ENCODE results near the gene HLA-DRA. TPM values are rescaled to one million over a fixed set of nuclear protein-coding genes. Genes with fewer than 3 reads are reported as not detected.

The HLA-DRA gene
- total RNA-seq (ENCODE audit: low replicate concordance) = 0.82 TPM in 1 of 2 replicates, not detected in the other

DNA sequence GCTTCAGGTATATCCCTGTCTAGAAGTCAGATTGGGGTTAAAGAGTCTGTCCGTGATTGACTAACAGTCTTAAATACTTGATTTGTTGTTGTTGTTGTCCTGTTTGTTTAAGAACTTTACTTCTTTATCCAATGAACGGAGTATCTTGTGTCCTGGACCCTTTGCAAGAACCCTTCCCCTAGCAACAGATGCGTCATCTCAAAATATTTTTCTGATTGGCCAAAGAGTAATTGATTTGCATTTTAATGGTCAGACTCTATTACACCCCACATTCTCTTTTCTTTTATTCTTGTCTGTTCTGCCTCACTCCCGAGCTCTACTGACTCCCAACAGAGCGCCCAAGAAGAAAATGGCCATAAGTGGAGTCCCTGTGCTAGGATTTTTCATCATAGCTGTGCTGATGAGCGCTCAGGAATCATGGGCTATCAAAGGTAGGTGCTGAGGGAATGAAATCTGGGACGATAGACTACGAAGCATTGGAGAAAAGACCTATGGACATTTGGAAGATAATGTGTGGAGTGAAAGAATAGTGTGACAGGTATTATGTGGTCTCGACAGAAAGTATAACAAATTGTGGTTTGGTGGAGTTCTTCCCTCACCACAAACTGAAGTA, at the start of gene HLA-DRA:
Gene HLA-DRA (plus strand): TSS at position 286 of the 613 bp plus-strand sequence. CDS start 64 bp downstream, at position 350.

DNA sequence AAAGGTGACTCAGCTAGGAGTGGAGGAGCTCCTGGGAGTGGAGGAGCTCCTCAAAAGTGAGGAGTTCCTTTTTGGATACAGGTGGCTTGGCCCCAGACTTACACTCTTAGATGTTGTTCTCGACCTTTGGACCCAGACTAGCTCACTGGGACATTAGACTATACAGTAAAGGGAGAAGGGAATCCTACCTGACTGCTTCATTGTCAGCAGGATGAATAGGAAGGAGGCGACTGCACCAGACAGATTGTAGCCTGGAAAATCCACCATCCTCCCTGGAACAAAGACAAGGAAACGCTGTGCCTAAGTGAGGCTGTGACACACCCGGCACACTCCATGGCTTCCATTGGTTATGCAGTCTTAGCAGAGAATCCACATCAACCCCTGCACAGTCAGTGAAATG, 32.8 kb upstream of the HLA-DRA start, which contains the start of gene BTNL2:
Gene BTNL2 (minus strand): TSS at position 325 of the 400 bp plus-strand sequence. CDS start 58 bp downstream, at position 267.

Other genes starting within 250 kb of the HLA-DRA start
- gene PBX2, start 249.7 kb upstream of the HLA-DRA start, total RNA-seq (ENCODE audit: low replicate concordance) = 19.5 and 24.7 TPM in 2 replicates
- 0.35 and 1.4 TPM in 2 replicates for gene GPSM3, start 247.2 kb upstream of the HLA-DRA start, total RNA-seq (ENCODE audit: low replicate concordance)
- gene NOTCH4, start 215.8 kb upstream of the HLA-DRA start, total RNA-seq (ENCODE audit: low replicate concordance) = 0.82 and 1.5 TPM in 2 replicates
- gene TSBP1, start 68.0 kb upstream of the HLA-DRA start, total RNA-seq (ENCODE audit: low replicate concordance) = not detected in 2 replicates
- gene BTNL2, start 32.7 kb upstream of the HLA-DRA start, total RNA-seq (ENCODE audit: low replicate concordance) = 0.12 TPM in 1 of 2 replicates, not detected in the other
- gene HLA-DRB5, start 90.4 kb downstream of the HLA-DRA start, total RNA-seq (ENCODE audit: low replicate concordance) = not detected in 2 replicates
- gene HLA-DRB1, start 150.0 kb downstream of the HLA-DRA start, total RNA-seq (ENCODE audit: low replicate concordance) = 0.12 TPM in 1 of 2 replicates, not detected in the other
- not detected in 2 replicates for gene HLA-DQA1, start 197.5 kb downstream of the HLA-DRA start, total RNA-seq (ENCODE audit: low replicate concordance)
- not detected in 2 replicates for gene HLA-DQB1, start 226.8 kb downstream of the HLA-DRA start, total RNA-seq (ENCODE audit: low replicate concordance)

Data from smooth muscle cell of the coronary artery (primary cell).